ENCODE measurements around the gene OR2Z1. TPM values are rescaled to one million over a fixed set of nuclear protein-coding genes. Genes with fewer than 3 reads are reported as not detected.

Gene OR2Z1
- polyA plus RNA-seq, 1 donor from 2014 or later: not detected

- H3K36me3 ChIP-seq (ENCODE audit: insufficient read depth, low read length): no peaks in the 10 kb centered on the region
- no peaks in the 10 kb centered on the region for H3K9me3 ChIP-seq (ENCODE audit: low read length)
- H3K4me2 ChIP-seq (ENCODE audit: low read length): no peak overlapping the region
- H3K4me3 ChIP-seq (ENCODE audit: low read length): no peak overlapping the region
- H3F3A ChIP-seq (ENCODE audit: insufficient read depth, low read length, poor library complexity, severe bottlenecking): no peaks in the 10 kb centered on the region
- H3K9me2 ChIP-seq (ENCODE audit: insufficient read depth, low read length): no peaks in the 10 kb centered on the region
- TF ChIP-seq SMC3 (conservative IDR thresholded peaks at IDR 0.05; ENCODE audit: poor library complexity): no peak
- TF ChIP-seq EP300 (conservative IDR thresholded peaks at IDR 0.05; ENCODE audit: poor library complexity, severe bottlenecking): no peak
- TF ChIP-seq RAD21 (conservative IDR thresholded peaks at IDR 0.05): no peak
- TF ChIP-seq POLR2AphosphoS5 (IDR thresholded peaks at IDR 0.05): no peak
- no peak for TF ChIP-seq MXI1 (conservative IDR thresholded peaks at IDR 0.05; ENCODE audit: poor library complexity, severe bottlenecking)
- no peaks in the 10 kb centered on the region for H3K27me3 ChIP-seq (ENCODE audit: insufficient read depth, low read depth, low read length)
- H4K20me1 ChIP-seq (ENCODE audit: insufficient read depth): no peaks in the 10 kb centered on the region
- no peaks in the 10 kb centered on the region for H3K79me2 ChIP-seq (replicated peaks; ENCODE audit: insufficient read depth, low read length)
- H3K27ac ChIP-seq (ENCODE audit: low read length): no peak overlapping the region
- no peak overlapping the region for H2AFZ ChIP-seq (ENCODE audit: low read depth, low read length)
- no peak overlapping the region for H3K9ac ChIP-seq (ENCODE audit: low read length)
Measured at GRCh38 chr19:8684001-8684902, 37.2 kb upstream of the OR2Z1 start.

- TF ChIP-seq EP300 (conservative IDR thresholded peaks at IDR 0.05; ENCODE audit: poor library complexity, severe bottlenecking) (no peak), RAD21 (conservative IDR thresholded peaks at IDR 0.05) (no peak), EZH2 (IDR thresholded peaks at IDR 0.05; ENCODE audit: borderline replicate concordance, insufficient read depth, low read length, poor library complexity, severe bottlenecking) (no peak), TAF1 (IDR thresholded peaks at IDR 0.05; ENCODE audit: low read depth) (no peak), POLR2AphosphoS5 (IDR thresholded peaks at IDR 0.05) (no peak), MXI1 (conservative IDR thresholded peaks at IDR 0.05; ENCODE audit: poor library complexity, severe bottlenecking) (no peak), SMC3 (conservative IDR thresholded peaks at IDR 0.05; ENCODE audit: poor library complexity) (no peak), REST (IDR thresholded peaks at IDR 0.05; ENCODE audit: borderline replicate concordance) (no peak), CTCF (IDR thresholded peaks at IDR 0.05; ENCODE audit: poor library complexity, severe bottlenecking) (no peak)
- H3K4me2 ChIP-seq (ENCODE audit: low read length): no peak overlapping the region
- H3K9ac ChIP-seq (ENCODE audit: low read length): no peak overlapping the region
- H3K9me2 ChIP-seq (ENCODE audit: insufficient read depth, low read length): no peaks in the 10 kb centered on the region
- H4K20me1 ChIP-seq (ENCODE audit: insufficient read depth): no peaks in the 10 kb centered on the region
- no peaks in the 10 kb centered on the region for H3K79me2 ChIP-seq (replicated peaks; ENCODE audit: insufficient read depth, low read length)
- no peaks in the 10 kb centered on the region for H3F3A ChIP-seq (ENCODE audit: insufficient read depth, low read length, poor library complexity, severe bottlenecking)
- no peak overlapping the region for H3K4me3 ChIP-seq (ENCODE audit: low read length)
- no peaks in the 10 kb centered on the region for H3K9me3 ChIP-seq (ENCODE audit: low read length)
- no peaks in the 10 kb centered on the region for H3K36me3 ChIP-seq (ENCODE audit: insufficient read depth, low read length)
- H3K27me3 ChIP-seq (ENCODE audit: insufficient read depth, low read depth, low read length): no peaks in the 10 kb centered on the region
- no peak overlapping the region for H3K27ac ChIP-seq (ENCODE audit: low read length)
- H2AFZ ChIP-seq (ENCODE audit: low read depth, low read length): no peak overlapping the region
Measured at GRCh38 chr19:8686549-8686948, 34.9 kb upstream of the OR2Z1 start.
